HFFc6 (cell line): ENCODE results near the gene PRKACB. TPM values are rescaled to one million over a fixed set of nuclear protein-coding genes. Genes with fewer than 3 reads are reported as not detected.
A peak's percentile ranks its signal among the peaks of the same experiment; 100 is the strongest.

Source experiments
- DNase-seq: peaks from one replicate; pipeline ENCODE4 v3.0.0-alpha.2; 2018
- H3K27ac Mint-ChIP-seq: 2 replicates; pipeline ENCODE4 v1.8.0; 2020; ENCODE audit warnings: mild to moderate bottlenecking, mixed read lengths
- H3K27me3 Mint-ChIP-seq: 2 replicates; pipeline ENCODE4 v1.8.0; 2021; ENCODE audit warnings: mild to moderate bottlenecking, moderate library complexity, mixed read lengths; ENCODE audit not compliant: insufficient read depth
- H3K36me3 Mint-ChIP-seq: 2 replicates; pipeline ENCODE4 v1.8.0; 2021; ENCODE audit warnings: low read depth, mixed read lengths
- H3K4me1 Mint-ChIP-seq: 2 replicates; pipeline ENCODE4 v1.8.0; 2020; ENCODE audit warnings: low read depth, mixed read lengths
- H3K4me3 Mint-ChIP-seq: 2 replicates; pipeline ENCODE4 v1.8.0; 2020; ENCODE audit warnings: mild to moderate bottlenecking, moderate library complexity, mixed read lengths
- H3K9me3 Mint-ChIP-seq: 2 replicates; pipeline ENCODE4 v1.8.0; 2020; ENCODE audit warnings: mild to moderate bottlenecking, mixed read lengths
- total RNA-seq, 6 experiments: library from RNA; stranded (reverse); fragmentation: NEBNext Ultra II Directional; extraction: Animal tissue kit (Norgen Biotek cat#: 25700); gene quantifications; 2 replicates in 1 of 6; 3 replicates in 5 of 6; pipeline ENCODE4 v1.2.3, GENCODE V29; 2021
- TF ChIP-seq, protein P1 (sequence below): fragments of 200-600 bp; sonication (generic); IDR thresholded peaks from 2 replicates; pipeline ENCODE4 v1.5.0; 2021; ENCODE audit warnings: antibody characterized with exemption, mild to moderate bottlenecking

PRKACB gene
- total RNA-seq, 6 experiments from 2014 or later, result 29.8 to 41.0 (median 36.7) TPM

DNA sequence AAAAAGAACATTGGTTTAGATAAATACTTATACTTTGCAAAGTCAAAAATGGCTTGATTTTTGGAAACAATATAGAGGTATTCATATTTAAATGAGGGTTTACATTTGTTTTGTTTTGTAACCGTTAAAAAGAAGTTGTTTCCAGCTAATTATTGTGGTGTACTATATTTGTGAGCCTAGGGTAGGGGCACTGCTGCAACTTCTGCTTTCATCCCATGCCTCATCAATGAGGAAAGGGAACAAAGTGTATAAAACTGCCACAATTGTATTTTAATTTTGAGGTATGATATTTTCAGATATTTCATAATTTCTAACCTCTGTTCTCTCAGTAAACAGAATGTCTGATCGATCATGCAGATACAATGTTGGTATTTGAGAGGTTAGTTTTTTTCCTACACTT lies 92.2 kb downstream of the PRKACB start:
- no peak for DNase-seq
- no peak overlapping the region for H3K27ac Mint-ChIP-seq
- H3K9me3 Mint-ChIP-seq, result peaks cover 9% of the 10 kb centered on the region
- H3K36me3 Mint-ChIP-seq, result peaks cover 15% of the 10 kb centered on the region
- TF ChIP-seq, protein P1, sequence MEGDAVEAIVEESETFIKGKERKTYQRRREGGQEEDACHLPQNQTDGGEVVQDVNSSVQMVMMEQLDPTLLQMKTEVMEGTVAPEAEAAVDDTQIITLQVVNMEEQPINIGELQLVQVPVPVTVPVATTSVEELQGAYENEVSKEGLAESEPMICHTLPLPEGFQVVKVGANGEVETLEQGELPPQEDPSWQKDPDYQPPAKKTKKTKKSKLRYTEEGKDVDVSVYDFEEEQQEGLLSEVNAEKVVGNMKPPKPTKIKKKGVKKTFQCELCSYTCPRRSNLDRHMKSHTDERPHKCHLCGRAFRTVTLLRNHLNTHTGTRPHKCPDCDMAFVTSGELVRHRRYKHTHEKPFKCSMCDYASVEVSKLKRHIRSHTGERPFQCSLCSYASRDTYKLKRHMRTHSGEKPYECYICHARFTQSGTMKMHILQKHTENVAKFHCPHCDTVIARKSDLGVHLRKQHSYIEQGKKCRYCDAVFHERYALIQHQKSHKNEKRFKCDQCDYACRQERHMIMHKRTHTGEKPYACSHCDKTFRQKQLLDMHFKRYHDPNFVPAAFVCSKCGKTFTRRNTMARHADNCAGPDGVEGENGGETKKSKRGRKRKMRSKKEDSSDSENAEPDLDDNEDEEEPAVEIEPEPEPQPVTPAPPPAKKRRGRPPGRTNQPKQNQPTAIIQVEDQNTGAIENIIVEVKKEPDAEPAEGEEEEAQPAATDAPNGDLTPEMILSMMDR, result no peak
- no peaks in the 10 kb centered on the region for H3K4me1 Mint-ChIP-seq
- no peak overlapping the region for H3K4me3 Mint-ChIP-seq
- H3K27me3 Mint-ChIP-seq, result no peaks in the 10 kb centered on the region; the same call in 1 of the 2 replicates

DNA sequence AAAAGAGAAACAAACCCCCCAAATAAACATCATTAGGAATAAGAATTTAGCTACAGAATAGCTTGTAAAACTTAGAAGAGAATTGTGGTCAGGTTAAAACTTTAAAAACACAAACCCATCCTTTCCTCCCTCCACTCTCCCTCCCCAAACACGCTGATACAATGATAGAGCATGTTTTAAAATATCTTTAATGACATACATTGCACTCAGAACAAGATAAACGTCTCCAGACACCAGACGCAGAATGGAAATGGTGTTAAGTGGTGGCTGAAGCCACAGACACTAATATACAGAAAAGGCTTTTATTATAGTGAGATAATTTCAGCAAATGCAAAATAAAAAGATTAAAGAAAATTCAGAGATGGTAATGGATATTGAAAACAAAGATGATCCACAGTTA lies 98.6 kb downstream of the PRKACB start:
- TF ChIP-seq, protein P1, result no peak
- Mint-ChIP-seq H3K36me3 (peaks cover 5% of the 10 kb centered on the region; the same call in 1 of the 2 replicates), H3K4me1 (peaks cover 24% of the 10 kb centered on the region), H3K27ac (no peak overlapping the region), H3K4me3 (no peak overlapping the region), H3K9me3 (no peaks in the 10 kb centered on the region), H3K27me3 (no peaks in the 10 kb centered on the region; the same call in 1 of the 2 replicates)
- no peak for DNase-seq

DNA sequence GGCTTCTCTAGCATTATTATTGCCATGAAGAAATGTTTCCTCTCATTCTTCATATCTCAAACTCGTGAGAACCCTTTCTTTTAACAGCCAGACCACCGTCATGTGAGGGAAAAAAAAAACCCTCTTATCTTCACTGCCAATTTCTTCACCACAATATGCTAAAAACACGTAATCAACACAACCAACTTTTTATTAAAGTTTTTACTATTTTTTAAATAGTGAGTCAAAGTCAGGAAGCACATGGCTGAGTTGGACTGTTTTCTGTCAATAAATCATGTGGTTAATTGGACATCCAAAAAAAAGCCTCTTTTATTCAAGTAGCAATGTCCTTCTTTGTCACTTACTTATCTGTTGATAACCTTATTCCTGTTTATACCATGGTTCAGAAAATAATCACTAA lies 101.5 kb downstream of the PRKACB start:
- no peaks in the 10 kb centered on the region for H3K9me3 Mint-ChIP-seq
- DNase-seq, result no peak

DNA sequence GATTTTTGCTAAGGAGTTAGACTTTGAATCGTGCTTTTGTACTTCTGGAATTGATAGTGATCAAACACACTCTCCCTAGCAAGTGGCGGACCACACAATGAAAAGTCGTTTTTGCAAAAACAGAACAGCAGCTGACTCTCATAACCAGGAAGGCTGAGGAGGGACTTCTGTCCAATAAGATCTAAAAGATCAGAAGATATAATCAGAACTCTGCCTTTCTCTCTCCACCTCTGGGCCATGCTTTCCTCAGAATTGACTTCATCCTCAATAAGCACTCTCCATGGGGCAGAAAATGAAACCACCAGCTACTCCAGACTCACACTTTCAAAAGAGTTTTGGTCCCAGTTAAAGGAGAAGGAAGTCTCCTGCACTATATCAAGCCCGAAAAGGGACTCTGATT lies 102.1 kb downstream of the PRKACB start:
- peak overlapping the region; percentile 65 for H3K27ac Mint-ChIP-seq
- H3K4me3 Mint-ChIP-seq, result no peak overlapping the region
- no peaks in the 10 kb centered on the region for H3K27me3 Mint-ChIP-seq
- H3K36me3 Mint-ChIP-seq, result no peaks in the 10 kb centered on the region
- TF ChIP-seq, protein P1, result no peak
- H3K4me1 Mint-ChIP-seq, result peaks cover 30% of the 10 kb centered on the region
- H3K9me3 Mint-ChIP-seq, result no peaks in the 10 kb centered on the region
- DNase-seq, result no peak

More for the DNA sequence above, 101.5 kb downstream of the PRKACB start:
- Mint-ChIP-seq H3K27ac (peak overlapping the region; percentile 31; the same call in 1 of the 2 replicates), H3K27me3 (no peaks in the 10 kb centered on the region), H3K4me1 (peaks cover 30% of the 10 kb centered on the region), H3K4me3 (no peak overlapping the region), H3K36me3 (no peaks in the 10 kb centered on the region)
- TF ChIP-seq, protein P1, result no peak

DNA sequence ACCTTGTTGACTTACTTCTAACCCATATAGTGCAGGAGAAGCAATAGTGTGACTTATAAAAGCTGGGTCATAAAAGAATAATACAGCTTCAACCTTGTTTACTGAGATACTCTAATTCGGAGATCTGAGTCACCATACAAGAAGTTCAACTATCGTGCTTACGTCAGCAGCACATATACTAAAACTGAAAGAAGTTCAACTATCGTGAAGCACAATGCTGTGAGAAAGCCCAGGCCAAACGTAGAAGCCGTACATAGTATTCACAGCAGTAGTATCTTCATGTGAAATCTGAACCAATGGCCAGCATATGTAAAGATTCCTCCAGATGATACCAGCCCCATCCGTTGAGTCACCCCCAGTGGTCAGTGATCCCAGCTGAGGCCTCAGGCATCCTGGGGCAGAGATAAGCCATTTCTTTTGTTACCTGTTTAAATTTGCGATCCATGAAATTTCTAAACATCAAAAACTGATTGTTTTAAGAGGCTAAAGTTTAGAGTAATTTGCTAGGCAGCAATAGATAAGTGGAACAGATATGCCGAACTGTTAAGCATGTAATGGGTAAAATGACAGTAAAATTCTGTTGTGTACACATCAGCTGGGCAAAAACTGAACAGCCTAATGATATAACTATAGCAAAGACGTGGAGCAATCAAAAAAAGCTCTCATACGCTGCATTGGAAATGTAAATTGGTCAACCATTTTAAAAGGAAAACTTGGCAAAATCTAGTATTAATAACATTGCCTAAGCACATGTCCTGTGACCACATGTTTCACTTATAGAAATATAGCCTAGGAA lies 103.6 kb downstream of the PRKACB start:
- Mint-ChIP-seq H3K36me3 (no peaks in the 10 kb centered on the region), H3K27me3 (no peaks in the 10 kb centered on the region), H3K4me1 (peaks cover 41% of the 10 kb centered on the region), H3K4me3 (peak overlapping the region; percentile 54), H3K27ac (peak overlapping the region; percentile 74), H3K9me3 (no peaks in the 10 kb centered on the region)
- TF ChIP-seq, protein P1, result no peak
- peak; percentile 92 for DNase-seq
